ENCODE measurements around the gene EFCAB13. TPM values are rescaled to one million over a fixed set of nuclear protein-coding genes. Genes with fewer than 3 reads are reported as not detected.
"Not testable (repeated sequence)": the region's sequence is repeated elsewhere in the genome, so short reads cannot be mapped to it uniquely, and the experiment has no call there.

Gene EFCAB13
- total and polyA plus RNA-seq, 11 donors = 0.47 to 6.1 (median 1.4) TPM

- H3K27me3 ChIP-seq = no peaks in the 10 kb centered on the region
- H3K36me3 ChIP-seq = peaks cover 0 to 4% (median 0%) of the 10 kb centered on the region in 9 donors
- no peak overlapping the region for H3K27ac ChIP-seq
- H3K4me1 ChIP-seq = no peaks in the 10 kb centered on the region
- ATAC-seq (no peak), DNase-seq (no peak)
- no peak for TF ChIP-seq POLR2A (IDR thresholded peaks at IDR 0.05)
- TF ChIP-seq, protein P1, sequence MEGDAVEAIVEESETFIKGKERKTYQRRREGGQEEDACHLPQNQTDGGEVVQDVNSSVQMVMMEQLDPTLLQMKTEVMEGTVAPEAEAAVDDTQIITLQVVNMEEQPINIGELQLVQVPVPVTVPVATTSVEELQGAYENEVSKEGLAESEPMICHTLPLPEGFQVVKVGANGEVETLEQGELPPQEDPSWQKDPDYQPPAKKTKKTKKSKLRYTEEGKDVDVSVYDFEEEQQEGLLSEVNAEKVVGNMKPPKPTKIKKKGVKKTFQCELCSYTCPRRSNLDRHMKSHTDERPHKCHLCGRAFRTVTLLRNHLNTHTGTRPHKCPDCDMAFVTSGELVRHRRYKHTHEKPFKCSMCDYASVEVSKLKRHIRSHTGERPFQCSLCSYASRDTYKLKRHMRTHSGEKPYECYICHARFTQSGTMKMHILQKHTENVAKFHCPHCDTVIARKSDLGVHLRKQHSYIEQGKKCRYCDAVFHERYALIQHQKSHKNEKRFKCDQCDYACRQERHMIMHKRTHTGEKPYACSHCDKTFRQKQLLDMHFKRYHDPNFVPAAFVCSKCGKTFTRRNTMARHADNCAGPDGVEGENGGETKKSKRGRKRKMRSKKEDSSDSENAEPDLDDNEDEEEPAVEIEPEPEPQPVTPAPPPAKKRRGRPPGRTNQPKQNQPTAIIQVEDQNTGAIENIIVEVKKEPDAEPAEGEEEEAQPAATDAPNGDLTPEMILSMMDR (IDR thresholded peaks at IDR 0.05) = no peak
- no peak overlapping the region for H3K4me3 ChIP-seq
- peaks cover 0 to 3% (median 0%) of the 10 kb centered on the region in 12 donors for H3K9me3 ChIP-seq
- intact Hi-C loops (cut with DNase I) = no loop called here
Observed at GRCh38 chr17:47388825-47389224, 65.1 kb downstream of the EFCAB13 start.

DNA sequence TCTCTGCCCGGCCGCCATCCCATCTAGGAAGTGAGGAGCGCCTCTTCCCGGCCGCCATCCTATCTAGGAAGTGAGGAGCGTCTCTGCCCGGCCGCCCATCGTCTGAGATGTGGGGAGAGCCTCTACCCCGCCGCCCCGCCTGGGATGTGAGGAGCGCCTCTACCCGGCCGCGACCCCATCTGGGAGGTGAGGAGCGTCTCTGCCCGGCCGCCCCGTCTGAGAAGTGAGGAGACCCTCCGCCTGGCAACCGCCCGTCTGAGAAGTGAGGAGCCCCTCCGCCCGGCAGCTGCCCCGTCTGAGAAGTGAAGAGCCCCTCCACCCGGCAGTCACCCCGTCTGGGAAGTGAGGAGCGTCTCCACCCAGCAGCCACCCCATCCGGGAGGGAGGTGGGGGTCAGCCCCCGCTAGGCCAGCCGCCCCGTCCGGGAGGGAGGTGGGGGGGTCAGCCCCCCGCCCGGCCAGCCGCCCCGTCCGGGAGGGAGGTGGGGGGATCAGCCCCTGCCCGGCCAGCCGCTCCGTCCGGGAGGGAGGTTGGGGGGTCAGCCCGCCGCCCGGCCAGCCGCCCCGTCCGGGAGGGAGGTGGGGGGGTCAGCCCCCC is 73.9 kb downstream of the EFCAB13 start:
- H3K9me3 ChIP-seq; H3K36me3 ChIP-seq; H3K27ac ChIP-seq; H3K4me3 ChIP-seq; H3K27me3 ChIP-seq; intact Hi-C loops (cut with DNase I); ATAC-seq; DNase-seq; H3K4me1 ChIP-seq: not testable (repeated sequence)
- 97 to 98% (median 98%) methylated on average over 14 to 49 of the region's 49 CpGs; no CpG with 5 or more reads in 1 of the 4 donors for WGBS, 4 donors

DNA sequence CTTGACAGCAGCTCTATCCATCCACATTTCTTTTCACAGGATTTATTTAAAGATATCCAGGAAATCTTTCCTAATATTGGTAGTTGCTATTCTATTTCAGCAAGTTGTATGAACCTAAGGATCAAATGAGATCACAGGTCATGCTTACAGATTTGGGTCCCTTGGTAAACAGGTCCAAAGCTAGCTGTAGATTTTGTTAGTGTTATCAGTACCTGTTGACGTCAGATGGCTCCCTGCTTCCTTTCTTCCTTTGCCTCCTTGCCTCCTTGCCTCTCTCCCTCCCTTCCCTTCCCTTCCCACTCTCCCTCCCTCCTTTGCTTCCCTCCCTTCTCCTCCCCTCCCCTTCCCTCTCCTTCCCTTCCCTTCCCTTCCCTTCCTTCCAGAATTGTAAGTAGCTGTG is 76.6 kb downstream of the EFCAB13 start:
- DNase-seq (no peak), ATAC-seq (no peak)
- no peak overlapping the region for H3K27ac ChIP-seq
- H3K4me1 ChIP-seq = no peaks in the 10 kb centered on the region
- no peaks in the 10 kb centered on the region for H3K27me3 ChIP-seq
- no peak overlapping the region for H3K4me3 ChIP-seq
- H3K36me3 ChIP-seq = peaks cover 0 to 11% (median 0%) of the 10 kb centered on the region in 9 donors
- intact Hi-C loops (cut with DNase I) = no loop called here
- WGBS, 4 donors = 47 to 70% (median 58%) methylated on average over 1 of the region's 1 CpG
- no peak for TF ChIP-seq POLR2A (IDR thresholded peaks at IDR 0.05)
- TF ChIP-seq, protein P1 (IDR thresholded peaks at IDR 0.05) = no peak
- H3K9me3 ChIP-seq = no peaks in the 10 kb centered on the region

- Histone ChIP-seq H3K9me3 (no peaks in the 10 kb centered on the region), H3K4me1 (no peaks in the 10 kb centered on the region), H3K36me3 (peaks cover 0 to 7% (median 0%) of the 10 kb centered on the region in 9 donors), H3K27ac (no peak overlapping the region), H3K27me3 (no peaks in the 10 kb centered on the region), H3K4me3 (no peak overlapping the region)
- ATAC-seq (no peak), DNase-seq (no peak)
- 86 to 93% (median 91%) methylated on average over 2 of the region's 2 CpGs for WGBS, 4 donors
- TF ChIP-seq, protein P1 (IDR thresholded peaks at IDR 0.05) = no peak
- TF ChIP-seq POLR2A (IDR thresholded peaks at IDR 0.05) = no peak
- intact Hi-C loops (cut with DNase I) = no loop called here
Observed at GRCh38 chr17:47401100-47401499, 77.3 kb downstream of the EFCAB13 start.

GRCh38 chr17:47404006-47404405 is 80.3 kb downstream of the EFCAB13 start:
- Histone ChIP-seq H3K4me3 (no peak overlapping the region), H3K4me1 (no peaks in the 10 kb centered on the region), H3K27ac (no peak overlapping the region), H3K9me3 (no peaks in the 10 kb centered on the region), H3K27me3 (no peaks in the 10 kb centered on the region), H3K36me3 (peaks cover 0 to 5% (median 0%) of the 10 kb centered on the region in 9 donors)
- 78 to 83% (median 82%) methylated on average over 3 of the region's 3 CpGs for WGBS, 4 donors
- no peak for TF ChIP-seq POLR2A (IDR thresholded peaks at IDR 0.05)
- TF ChIP-seq, protein P1 (IDR thresholded peaks at IDR 0.05) = no peak
- intact Hi-C loops (cut with DNase I) = no loop called here
- DNase-seq = no peak
- ATAC-seq = no peak
